SU-DHL-6 (cell line): ENCODE results near the gene ESRRA.
A peak's percentile ranks its signal among the peaks of the same experiment; 100 is the strongest.

Experiments used
- H2AFZ ChIP-seq: fragments of 200-600 bp; sonication (generic); 2 replicates; pipeline ENCODE4 v1.6.1; 2014; ENCODE audit warnings: low read depth, mild to moderate bottlenecking, moderate library complexity, mixed read lengths, antibody characterized with exemption, low read length; ENCODE audit not compliant: severe bottlenecking
- H3F3A ChIP-seq: fragments of 200-600 bp; shearing (Covaris generic); 2 replicates; pipeline ENCODE4 v1.6.0; 2016; ENCODE audit warnings: antibody characterized with exemption, mild to moderate bottlenecking; ENCODE audit not compliant: insufficient read depth
- H3K27ac ChIP-seq: fragments of 200-600 bp; sonication (generic); 2 replicates; pipeline ENCODE4 v1.5.1; 2016; ENCODE audit warnings: low read depth, mild to moderate bottlenecking, low read length, moderate library complexity, mixed read lengths
- H3K27me3 ChIP-seq: fragments of 200-600 bp; sonication (generic), shearing (Covaris generic); 2 replicates; pipeline ENCODE4 v1.6.0; 2014; ENCODE audit warnings: mild to moderate bottlenecking, low read length
- H3K36me3 ChIP-seq: fragments of 200-600 bp; sonication (generic); 2 replicates; pipeline ENCODE4 v1.6.1; 2014; ENCODE audit warnings: mild to moderate bottlenecking, low read length, mixed read lengths
- H3K4me2 ChIP-seq: fragments of 300-600, 200-600 bp; shearing (Covaris generic), sonication (generic); 2 replicates; pipeline ENCODE4 v1.6.0; 2014; ENCODE audit warnings: low read length, low read depth, mild to moderate bottlenecking; ENCODE audit not compliant: poor library complexity, severe bottlenecking
- H3K4me3 ChIP-seq: fragments of 200-600 bp; sonication (generic); 2 replicates; pipeline ENCODE4 v1.5.1; 2014; ENCODE audit warnings: antibody characterized with exemption, low read length, mild to moderate bottlenecking, mixed read lengths; ENCODE audit not compliant: insufficient read depth, poor library complexity, severe bottlenecking
- H3K79me2 ChIP-seq: fragments of 200-600 bp; sonication (generic); 2 replicates; pipeline ENCODE4 v1.6.1; 2014; ENCODE audit warnings: mild to moderate bottlenecking, low read length, moderate library complexity; ENCODE audit not compliant: insufficient read depth
- H3K9ac ChIP-seq: fragments of 200-600 bp; sonication (generic); 2 replicates; pipeline ENCODE4 v1.7.0; 2014; ENCODE audit warnings: mild to moderate bottlenecking, low read length
- H3K9me2 ChIP-seq: fragments of 200-600 bp; sonication (generic); replicated peaks from 2 replicates; pipeline ENCODE4 v1.6.1; 2014; ENCODE audit warnings: low read length; ENCODE audit not compliant: insufficient read depth
- H3K9me3 ChIP-seq: fragments of 200-600 bp; sonication (generic); 2 replicates; pipeline ENCODE4 v1.6.1; 2014; ENCODE audit warnings: low read length, mixed read lengths; ENCODE audit not compliant: insufficient read depth
- H4K20me1 ChIP-seq: fragments of 200-600 bp; sonication (generic); 2 replicates; pipeline ENCODE4 v1.6.1; 2014; ENCODE audit warnings: low read depth, mild to moderate bottlenecking, antibody characterized with exemption, low read length, moderate library complexity, mixed read lengths
- CTCF ChIP-seq: fragments of 200-600 bp; sonication (generic); IDR thresholded peaks from one replicate; pipeline ENCODE4 v1.5.1; 2017; ENCODE audit warnings: antibody characterized with exemption, mild to moderate bottlenecking, low read length, moderate library complexity; ENCODE audit not compliant: insufficient read depth, poor library complexity, severe bottlenecking
- EZH2phosphoT487 ChIP-seq: fragments of 200-600 bp; sonication (generic), shearing (Covaris generic); conservative IDR thresholded peaks from 2 replicates; pipeline ENCODE4 v1.6.1; 2018; ENCODE audit warnings: mild to moderate bottlenecking, antibody characterized with exemption, low read length, moderate library complexity, mixed read lengths

The ESRRA gene

GRCh38 chr11:64299847-64300648, 5.3 kb upstream of the ESRRA start, which contains the start of gene CATSPERZ:
CATSPERZ (plus strand) TSS chr11:64300358; CDS start chr11:64300411, 53 bp downstream.
- no peak within 1 kb of the TSS for H3K9ac ChIP-seq

GRCh38 chr11:64303109-64304031, 2.0 kb upstream of the ESRRA start:
- peak overlapping the region; percentile 74 for H3K4me2 ChIP-seq
- H4K20me1 ChIP-seq: no peaks in the 10 kb centered on the region
- peaks cover 24% of the 10 kb centered on the region for H3K79me2 ChIP-seq
- H2AFZ ChIP-seq: no peak overlapping the region
- H3K27ac ChIP-seq: no peak overlapping the region
- no peaks in the 10 kb centered on the region for H3K9me2 ChIP-seq
- TF ChIP-seq EZH2phosphoT487 (no peak), CTCF (no peak)
- H3F3A ChIP-seq: 0 out of 2 replicates have a peak, but pooled peaks cover 4% of the 10 kb centered on the region
- H3K4me3 ChIP-seq: no peak overlapping the region
- no peaks in the 10 kb centered on the region for H3K27me3 ChIP-seq
- H3K9me3 ChIP-seq: no peaks in the 10 kb centered on the region
- peak overlapping the region; percentile 89 for H3K9ac ChIP-seq
- no peaks in the 10 kb centered on the region for H3K36me3 ChIP-seq

More at GRCh38 chr11:64299847-64300648, 5.3 kb upstream of the ESRRA start, which contains the start of gene CATSPERZ:
- TF ChIP-seq EZH2phosphoT487 (no peak), CTCF (no peak)
- H3F3A ChIP-seq: 0 out of 2 replicates have a peak, but pooled peaks cover 4% of the 10 kb centered on the region
- H3K4me2 ChIP-seq: peak within 1 kb of the TSS; percentile 13
- H3K27ac ChIP-seq: no peak within 1 kb of the TSS
- no peak within 1 kb of the TSS for H3K4me3 ChIP-seq
- no peaks in the 10 kb centered on the region for H3K36me3 ChIP-seq
- no peaks in the 10 kb centered on the region for H3K9me3 ChIP-seq
- H3K27me3 ChIP-seq: no peaks in the 10 kb centered on the region
- no peaks in the 10 kb centered on the region for H3K9me2 ChIP-seq
- no peaks in the 10 kb centered on the region for H4K20me1 ChIP-seq
- H2AFZ ChIP-seq: no peak within 1 kb of the TSS
- no peaks in the 10 kb centered on the region for H3K79me2 ChIP-seq

- Histone ChIP-seq H3K4me2 (peak overlapping the region; percentile 74), H3K27me3 (no peaks in the 10 kb centered on the region), H3K4me3 (peak overlapping the region; percentile 67), H3F3A (0 out of 2 replicates have a peak, but pooled peaks cover 4% of the 10 kb centered on the region), H4K20me1 (no peaks in the 10 kb centered on the region), H3K9me2 (no peaks in the 10 kb centered on the region), H3K9me3 (no peaks in the 10 kb centered on the region), H3K27ac (no peak overlapping the region), H3K36me3 (no peaks in the 10 kb centered on the region), H2AFZ (no peak overlapping the region), H3K9ac (peak overlapping the region; percentile 89), H3K79me2 (peaks cover 24% of the 10 kb centered on the region)
- TF ChIP-seq CTCF (no peak), EZH2phosphoT487 (no peak)
Measured at GRCh38 chr11:64304032-64304315, 1.4 kb upstream of the ESRRA start.
